IMR-90 (cell line): ENCODE data around the gene USP54. TPM values are rescaled to one million over a fixed set of nuclear protein-coding genes. Genes with fewer than 3 reads are reported as not detected.

ENCODE experiments used
- ATAC-seq: fragments of 200-7000 bp; cut with Tn5 transposase; 2 replicates; pipeline ENCODE4 v1.9.1; 2020; ENCODE audit warnings: low read depth, mild to moderate bottlenecking, moderate library complexity
- BruUV-seq: library from RNA; stranded (reverse); fragments of 400-500 nt; replicated peaks from 2 replicates; lab custom pipeline; 2021; lab: Mats Ljungman, UMichigan
- CTCF ChIA-PET: fragments of 300-600 bp; formaldehyde crosslinking; extraction: SDS; loops from one replicate; lab custom pipeline; 2021; ENCODE audit warnings: antibody characterized with exemption; lab: Yijun Ruan, JAX
- POLR2A ChIA-PET: fragments of 300-600 bp; sonication (Branson Sonifier 250); formaldehyde crosslinking; loops from one replicate; lab custom pipeline; 2022; ENCODE audit warnings: antibody characterized with exemption; ENCODE audit not compliant: unreplicated experiment; lab: Charles Lee
- DNase-seq: peaks from one replicate; pipeline ENCODE4 v3.0.0; 2013
- H2AFZ ChIP-seq: replicated peaks from 2 replicates; pipeline ENCODE3; 2013; ENCODE audit warnings: low read length, mild to moderate bottlenecking; ENCODE audit not compliant: poor library complexity
- H2AK5ac ChIP-seq: 2 replicates; pipeline ENCODE4 v1.6.1; 2013; ENCODE audit warnings: low read depth, low read length, inconsistent platforms
- H2AK9ac ChIP-seq: replicated peaks from 2 replicates; pipeline ENCODE3; 2013; ENCODE audit warnings: mild to moderate bottlenecking, low read depth, low read length, moderate library complexity; ENCODE audit not compliant: poor library complexity
- H2BK120ac ChIP-seq: 2 replicates; pipeline ENCODE4 v1.6.1; 2013; ENCODE audit warnings: low read depth, low read length, inconsistent platforms
- H2BK15ac ChIP-seq: 3 replicates; pipeline ENCODE4 v1.6.1; 2013; ENCODE audit warnings: low read depth, low read length, inconsistent platforms
- H2BK20ac ChIP-seq: 2 replicates; pipeline ENCODE4 v1.6.1; 2013; ENCODE audit warnings: low read depth, mild to moderate bottlenecking, inconsistent platforms, low read length, moderate library complexity
- H2BK5ac ChIP-seq: 2 replicates; pipeline ENCODE4 v1.6.1; 2013; ENCODE audit warnings: mild to moderate bottlenecking, low read depth, low read length, inconsistent platforms; ENCODE audit not compliant: poor library complexity, severe bottlenecking
- H3K14ac ChIP-seq: replicated peaks from 2 replicates; pipeline ENCODE4 v1.6.1; 2013; ENCODE audit warnings: low read depth, low read length, inconsistent platforms
- H3K18ac ChIP-seq: 2 replicates; pipeline ENCODE4 v1.6.1; 2013; ENCODE audit warnings: low read depth, low read length, control low read depth
- H3K23ac ChIP-seq: 2 replicates; pipeline ENCODE4 v1.6.1; 2013; ENCODE audit warnings: low read depth, low read length, inconsistent platforms
- H3K27ac ChIP-seq: 2 replicates; pipeline ENCODE4 v1.5.1; 2013; ENCODE audit warnings: mild to moderate bottlenecking, control low read depth, low read length; ENCODE audit not compliant: insufficient read depth
- H3K27me3 ChIP-seq: 2 replicates; pipeline ENCODE4 v1.6.1; 2013; ENCODE audit warnings: low read length; ENCODE audit not compliant: control insufficient read depth, insufficient read depth
- H3K36me3 ChIP-seq: 2 replicates; pipeline ENCODE4 v1.6.1; 2013; ENCODE audit warnings: low read length, mixed read lengths; ENCODE audit not compliant: control insufficient read depth, insufficient read depth
- H3K4ac ChIP-seq: 2 replicates; pipeline ENCODE4 v1.6.1; 2013; ENCODE audit warnings: low read depth, low read length, inconsistent platforms
- H3K4me1 ChIP-seq: 2 replicates; pipeline ENCODE4 v1.6.1; 2013; ENCODE audit warnings: low read length, mixed read lengths; ENCODE audit not compliant: control insufficient read depth, insufficient read depth
- H3K4me2 ChIP-seq: 2 replicates; pipeline ENCODE4 v1.6.1; 2013; ENCODE audit warnings: low read depth, mild to moderate bottlenecking, control low read depth, low read length, moderate library complexity
- H3K4me3 ChIP-seq: 2 replicates; pipeline ENCODE4 v1.5.1; 2013; ENCODE audit warnings: low read depth, mild to moderate bottlenecking, control low read depth, low read length, moderate library complexity; ENCODE audit not compliant: insufficient read depth
- H3K56ac ChIP-seq: 2 replicates; pipeline ENCODE4 v1.6.1; 2013; ENCODE audit warnings: low read length, inconsistent platforms; ENCODE audit not compliant: insufficient read depth; ENCODE audit errors: extremely low read depth
- H3K79me1 ChIP-seq, 2 experiments: 2 replicates each; pipeline ENCODE4 v1.6.1; 2013; ENCODE audit warnings: low read length in 2 of 2, inconsistent platforms in 1 of 2, low read depth in 1 of 2
- H3K9ac ChIP-seq: 2 replicates; pipeline ENCODE4 v1.6.1; 2013; ENCODE audit warnings: low read depth, low read length, control low read depth
- H3K9me1 ChIP-seq: 2 replicates; pipeline ENCODE4 v1.6.1; 2013; ENCODE audit warnings: low read length, inconsistent platforms; ENCODE audit not compliant: insufficient read depth
- H3K9me3 ChIP-seq: 2 replicates; pipeline ENCODE4 v1.6.1; 2013; ENCODE audit warnings: low read length; ENCODE audit not compliant: control insufficient read depth, insufficient read depth
- H4K20me1 ChIP-seq: 2 replicates; pipeline ENCODE4 v1.6.1; 2013; ENCODE audit warnings: low read length, inconsistent platforms; ENCODE audit not compliant: insufficient read depth
- H4K5ac ChIP-seq: 2 replicates; pipeline ENCODE4 v1.6.1; 2013; ENCODE audit warnings: mild to moderate bottlenecking, low read depth, low read length, control low read depth
- H4K8ac ChIP-seq, 2 experiments: 2 replicates each; pipeline ENCODE4 v1.6.1; 2013; ENCODE audit warnings: low read depth in 2 of 2, low read length in 2 of 2, control low read depth in 1 of 2, inconsistent platforms in 1 of 2
- H4K91ac ChIP-seq: 2 replicates; pipeline ENCODE4 v1.6.1; 2013; ENCODE audit warnings: low read depth, low read length, inconsistent platforms; ENCODE audit not compliant: insufficient read depth
- BHLHE40 ChIP-seq: fragments of 150-350 bp; IDR thresholded peaks from 2 replicates; pipeline ENCODE4 v1.6.1; 2016; ENCODE audit warnings: mild to moderate bottlenecking, low read depth, low read length
- CEBPB ChIP-seq: IDR thresholded peaks from 2 replicates; pipeline ENCODE4 v1.6.1; 2012; ENCODE audit warnings: low read depth, low read length, improper control_type of control experiment
- CHD1 ChIP-seq: IDR thresholded peaks from 2 replicates; pipeline ENCODE4 v1.6.1; 2012; ENCODE audit warnings: low read depth, low read length, improper control_type of control experiment
- FOS ChIP-seq: fragments of 150-350 bp; IDR thresholded peaks from 2 replicates; pipeline ENCODE4 v1.6.1; 2016; ENCODE audit warnings: low read depth, low read length
- MAFK ChIP-seq: IDR thresholded peaks from 2 replicates; pipeline ENCODE4 v1.6.1; 2012; ENCODE audit warnings: low read depth, low read length, improper control_type of control experiment
- MAZ ChIP-seq: IDR thresholded peaks from 2 replicates; pipeline ENCODE4 v1.6.1; 2012; ENCODE audit warnings: low read depth, mild to moderate bottlenecking, low read length, improper control_type of control experiment, moderate library complexity, borderline replicate concordance
- MXI1 ChIP-seq: IDR thresholded peaks from 2 replicates; pipeline ENCODE4 v1.6.1; 2012; ENCODE audit warnings: low read depth, mild to moderate bottlenecking, low read length, moderate library complexity, borderline replicate concordance
- NFE2L2 ChIP-seq: fragments of 150-350 bp; IDR thresholded peaks from 2 replicates; pipeline ENCODE4 v1.6.1; 2016; ENCODE audit warnings: low read depth, mild to moderate bottlenecking, low read length
- POLR2A ChIP-seq: IDR thresholded peaks from 2 replicates; pipeline ENCODE4 v1.6.1; 2012; ENCODE audit warnings: mild to moderate bottlenecking, low read depth, low read length
- RAD21 ChIP-seq: IDR thresholded peaks from 2 replicates; pipeline ENCODE4 v1.6.1; 2012; ENCODE audit warnings: low read length, improper control_type of control experiment
- RFX5 ChIP-seq: IDR thresholded peaks from 2 replicates; pipeline ENCODE4 v1.8.0; 2012; ENCODE audit warnings: low read depth, mild to moderate bottlenecking, low read length, moderate library complexity
- WGBS, 2 experiments: methylation state at CpG; one replicate each; pipeline versions ENCODE4 v1.1.5 to v1.1.7; 2013; ENCODE audit warnings: missing lambda C conversion rate in 2 of 2; ENCODE audit not compliant: insufficient read length in 1 of 2; ENCODE audit errors: extremely low coverage in 2 of 2; 5-methylcytosine and 5-hydroxymethylcytosine counted together
- dilution Hi-C: fragments of 300-500 bp; cut with HindIII; formaldehyde crosslinking; loops from one replicate; pipeline ENCODE4 v1.14.3; 2018; ENCODE audit warnings: low sequenced_read_pairs; ENCODE audit not compliant: unreplicated experiment
- in situ Hi-C: fragments of 300-500 bp; cut with MboI; formaldehyde crosslinking; loops from 3 replicates; pipeline ENCODE4 v1.14.3; 2019; ENCODE audit warnings: low sequenced_read_pairs, inconsistent platforms, mixed read lengths
- intact Hi-C: fragments of 100-400 bp; cut with micrococcal nuclease; formaldehyde crosslinking; loops from 2 replicates; pipeline ENCODE4 v1.10.0; 2022
- polyA plus RNA-seq, 3 experiments: library from polyadenylated mRNA; depleted of rRNA; stranded (reverse); fragments of >200 nt; gene quantifications; 2 replicates each; pipeline ENCODE4 v1.2.3, GENCODE V29; 2012; ENCODE audit warnings: low replicate concordance in 1 of 3
- total RNA-seq: library from RNA; depleted of rRNA; stranded (reverse); fragments of >200 nt; gene quantifications from 2 replicates; pipeline ENCODE4 v1.2.3, GENCODE V29; 2012
- TF ChIP-seq, protein P1 (sequence below): fragments of 150-350 bp; IDR thresholded peaks from 2 replicates; pipeline ENCODE4 v1.6.1; 2016; ENCODE audit warnings: low read depth, mild to moderate bottlenecking, low read length, moderate library complexity, borderline replicate concordance

Gene USP54
- total and polyA plus RNA-seq, 2 of the 4 experiments (the other 2 are of a cell fraction): 4.0 to 7.9 TPM

DNA sequence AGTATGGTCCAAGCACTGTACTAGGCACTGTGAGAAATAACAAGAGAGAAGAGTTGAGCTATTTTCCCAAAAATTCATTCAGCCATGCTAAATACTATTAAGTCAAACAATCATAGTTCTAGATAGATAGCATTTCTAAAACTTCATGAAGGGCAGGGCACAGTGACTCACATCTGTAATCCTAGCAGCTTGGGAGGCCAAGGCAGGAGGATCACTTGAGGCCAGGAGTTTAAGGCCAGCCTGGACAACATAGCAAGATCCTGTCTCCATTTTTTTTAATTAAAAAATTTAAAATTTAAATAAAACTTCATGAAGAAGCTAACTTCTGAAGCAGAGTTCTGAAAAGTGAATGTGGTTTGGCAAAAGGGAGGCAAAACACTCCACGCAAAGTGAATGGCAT, 29.9 kb downstream of the USP54 start:
- no peak for DNase-seq
- Histone ChIP-seq H3K4me1 (peaks cover 8% of the 10 kb centered on the region), H2BK15ac (no peak overlapping the region), H3K18ac (no peak overlapping the region), H4K91ac (no peak overlapping the region), H3K4me2 (no peak overlapping the region), H3K27me3 (no peaks in the 10 kb centered on the region), H3K14ac (no peak overlapping the region), H3K27ac (no peak overlapping the region), H4K20me1 (no peaks in the 10 kb centered on the region), H2AK5ac (no peak overlapping the region), H2BK20ac (no peak overlapping the region), H4K8ac (no peak overlapping the region), H3K36me3 (no peaks in the 10 kb centered on the region), H2BK5ac (no peak overlapping the region), H2BK120ac (no peak overlapping the region), H3K4me3 (no peak overlapping the region), H3K4ac (no peak overlapping the region), H4K5ac (no peak overlapping the region), H2AFZ (no peak overlapping the region), H3K23ac (no peak overlapping the region), H3K9ac (no peak overlapping the region), H2AK9ac (no peak overlapping the region), H3K56ac (no peak overlapping the region), H3K9me3 (no peaks in the 10 kb centered on the region), H3K79me1 (no peaks in the 10 kb centered on the region), H3K9me1 (0 out of 2 replicates have a peak, but pooled peaks cover 3% of the 10 kb centered on the region)
- TF ChIP-seq CHD1: no peak
- no peak for TF ChIP-seq MXI1
- no peak for TF ChIP-seq CEBPB
- TF ChIP-seq POLR2A: no peak
- TF ChIP-seq MAZ: no peak
- TF ChIP-seq, protein P1, sequence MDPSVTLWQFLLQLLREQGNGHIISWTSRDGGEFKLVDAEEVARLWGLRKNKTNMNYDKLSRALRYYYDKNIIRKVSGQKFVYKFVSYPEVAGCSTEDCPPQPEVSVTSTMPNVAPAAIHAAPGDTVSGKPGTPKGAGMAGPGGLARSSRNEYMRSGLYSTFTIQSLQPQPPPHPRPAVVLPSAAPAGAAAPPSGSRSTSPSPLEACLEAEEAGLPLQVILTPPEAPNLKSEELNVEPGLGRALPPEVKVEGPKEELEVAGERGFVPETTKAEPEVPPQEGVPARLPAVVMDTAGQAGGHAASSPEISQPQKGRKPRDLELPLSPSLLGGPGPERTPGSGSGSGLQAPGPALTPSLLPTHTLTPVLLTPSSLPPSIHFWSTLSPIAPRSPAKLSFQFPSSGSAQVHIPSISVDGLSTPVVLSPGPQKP: no peak
- TF ChIP-seq MAFK: no peak
- TF ChIP-seq NFE2L2: no peak
- TF ChIP-seq BHLHE40: no peak
- TF ChIP-seq RAD21: no peak
- no peak for TF ChIP-seq RFX5
- TF ChIP-seq FOS: no peak
- ChIA-PET CTCF (interaction anchor here (1.6 kb wide), 1 partner anchor 11 kb away, joined by 3 read pairs; no protein-coding TSS in a partner anchor), POLR2A (no interaction called here)
- dilution Hi-C loops (no loop called here), intact Hi-C loops (no loop called here), in situ Hi-C loops (no loop called here)
- WGBS, 2 experiments: 86% methylated on average over 1 of the region's 1 CpG; no CpG with 5 or more reads in 1 of the 2 experiments
- no TSS peak for BruUV-seq
- no peak for ATAC-seq
